Measurements from ENCODE around the gene EPS8L1.
"Not testable (repeated sequence)": the region's sequence is repeated elsewhere in the genome, so short reads cannot be mapped to it uniquely, and the experiment has no call there.

Gene EPS8L1

GRCh38 chr19:55050749-55051532, 24.7 kb upstream of the EPS8L1 start:
- no peak for DNase-seq (ENCODE audit: low read depth)

DNA sequence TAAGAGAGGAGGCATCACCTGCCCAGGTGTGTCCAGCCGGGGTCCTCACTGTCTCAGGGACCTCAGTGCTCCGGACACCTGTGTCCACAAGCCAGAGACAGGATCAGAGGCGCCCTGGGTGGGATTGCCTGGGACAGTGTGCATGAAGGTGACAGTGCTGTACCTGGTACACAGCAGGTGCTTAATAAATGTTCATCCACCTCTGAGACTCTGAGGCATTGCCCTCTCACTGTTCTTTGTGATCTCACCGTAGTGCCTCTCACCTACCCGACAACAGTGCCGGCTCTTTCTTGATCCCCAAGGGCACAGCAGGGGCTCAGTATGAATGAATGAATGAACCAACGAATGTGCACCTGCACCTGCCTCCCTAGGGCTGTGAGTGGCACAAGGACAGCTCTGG, 21.9 kb upstream of the EPS8L1 start:
- DNase-seq (ENCODE audit: low read depth): no peak

GRCh38 chr19:55056827-55057226, 18.8 kb upstream of the EPS8L1 start:
- DNase-seq (ENCODE audit: low read depth): no peak

- no peak for DNase-seq (ENCODE audit: low read depth)
Observed at GRCh38 chr19:55058781-55059610, 16.7 kb upstream of the EPS8L1 start.

GRCh38 chr19:55060287-55060686, 15.4 kb upstream of the EPS8L1 start:
- peak; percentile 9 for DNase-seq (ENCODE audit: low read depth)

DNA sequence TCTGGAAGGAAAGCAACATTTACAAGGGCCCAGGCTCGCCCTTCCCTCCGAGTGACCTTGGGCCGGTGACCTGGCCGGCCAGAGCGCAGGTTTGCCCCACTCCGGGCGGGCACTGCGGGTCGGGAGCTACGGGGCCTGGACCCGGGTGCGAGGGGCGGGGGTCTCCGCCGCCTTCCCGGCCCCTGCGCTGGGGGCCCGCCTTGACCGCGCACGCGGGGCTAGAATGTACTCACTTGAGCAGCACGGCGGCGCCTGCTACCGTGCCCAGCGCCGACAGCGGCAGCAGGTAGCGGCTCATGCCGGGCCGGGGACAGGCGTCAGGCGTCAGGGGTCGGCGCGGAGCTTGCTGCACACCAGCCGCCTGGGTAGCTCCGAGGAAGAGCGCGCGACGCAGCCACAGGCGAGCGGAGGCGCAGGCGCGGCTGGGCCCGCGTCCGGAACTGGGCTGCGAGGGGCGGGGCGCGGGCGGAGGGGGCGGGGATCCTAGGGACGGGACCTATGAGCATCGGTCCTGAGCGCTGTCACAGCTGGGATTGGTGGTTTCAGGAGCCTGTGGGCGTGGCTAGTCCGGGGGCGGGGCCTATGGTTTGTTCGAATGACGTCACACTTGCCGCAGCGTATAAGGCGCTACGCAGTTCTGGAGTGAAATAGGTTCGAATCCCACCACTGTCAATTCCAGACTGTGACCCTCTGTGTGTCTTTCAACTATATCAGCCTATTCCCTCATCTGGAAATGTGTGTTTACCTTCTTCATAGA, 12.8 kb upstream of the EPS8L1 start, which contains the start of gene RDH13:
TSS of gene RDH13 (minus strand) at position 414 of the 757 bp plus-strand sequence. CDS start at position 298, 116 bp downstream.
- DNase-seq (ENCODE audit: low read depth): peak; percentile 95

DNA sequence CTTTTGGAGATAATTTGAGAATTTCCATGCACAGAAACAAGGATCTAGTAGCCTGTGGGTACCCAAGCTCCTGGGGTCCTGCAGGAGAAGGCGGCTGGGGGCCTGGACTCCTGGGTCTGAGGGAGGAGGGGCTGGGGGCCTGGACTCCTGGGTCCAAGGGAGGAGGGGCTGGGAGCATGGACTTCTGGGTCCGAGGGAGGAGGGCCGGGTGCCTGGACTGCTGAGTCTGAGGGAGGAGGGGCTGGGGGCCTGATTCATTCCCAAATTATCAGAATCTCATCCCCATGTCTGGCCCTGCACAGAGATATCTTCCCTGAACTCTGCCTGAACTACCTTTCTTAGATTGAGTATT, 12.2 kb upstream of the EPS8L1 start:
- DNase-seq (ENCODE audit: low read depth): no peak

DNA sequence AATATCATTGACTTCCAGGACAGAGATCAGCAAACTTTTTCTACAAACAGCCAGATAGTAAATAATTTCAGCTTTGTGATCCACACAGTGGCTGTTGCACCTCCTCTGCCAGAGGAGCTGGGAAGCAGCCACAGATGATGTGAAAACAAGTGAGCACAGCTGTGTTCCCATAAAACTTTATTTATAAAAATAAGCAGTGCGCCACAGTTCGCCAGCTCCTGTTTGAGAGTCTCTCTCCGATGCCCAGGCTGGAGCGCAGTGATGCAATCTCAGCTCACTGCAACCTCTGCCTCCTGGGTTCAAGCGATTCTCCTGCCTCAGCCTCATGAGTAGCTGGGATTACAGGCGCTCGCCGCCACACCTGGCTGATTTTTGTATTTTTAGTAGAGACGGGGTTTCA, 10.2 kb upstream of the EPS8L1 start:
- DNase-seq (ENCODE audit: low read depth): not testable (repeated sequence)

DNA sequence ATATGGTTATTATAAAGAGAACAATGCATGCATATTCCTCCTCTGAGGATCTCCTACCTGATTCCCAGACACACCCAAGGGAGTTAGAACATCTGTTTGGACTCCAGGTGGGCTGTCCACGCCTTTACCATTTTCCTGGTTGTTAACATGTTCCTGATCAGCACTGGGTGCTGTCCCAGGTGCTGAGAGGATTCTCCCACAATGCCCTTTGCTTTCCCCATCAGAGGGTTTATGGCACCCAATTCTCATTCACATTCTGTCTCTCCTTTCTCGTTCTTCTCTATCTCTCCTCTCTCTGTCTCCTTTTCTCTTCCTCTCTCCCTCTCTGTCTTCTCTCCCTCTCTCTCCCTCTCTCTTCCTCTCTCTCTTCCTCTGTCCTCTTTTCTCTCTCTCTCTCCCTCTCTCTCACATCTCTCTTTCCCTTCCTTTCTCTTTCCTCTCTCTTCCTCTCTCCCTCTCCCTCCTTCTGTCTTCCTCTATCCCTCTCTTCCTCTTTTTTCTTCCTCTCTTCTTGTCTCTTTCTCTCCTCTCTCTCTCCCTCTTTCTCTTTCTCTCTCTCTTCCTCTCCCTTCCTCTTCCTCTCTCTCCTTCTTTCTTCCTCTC, 9.5 kb upstream of the EPS8L1 start:
- DNase-seq (ENCODE audit: low read depth): no peak

GRCh38 chr19:55067869-55068268, 7.8 kb upstream of the EPS8L1 start:
- DNase-seq (ENCODE audit: low read depth): no peak

- peak; percentile 25 for DNase-seq (ENCODE audit: low read depth)
Observed at GRCh38 chr19:55068950-55069864, 6.5 kb upstream of the EPS8L1 start.

GRCh38 chr19:55069865-55070197, 5.8 kb upstream of the EPS8L1 start:
- DNase-seq (ENCODE audit: low read depth): no peak

GRCh38 chr19:55070466-55071128, 5.1 kb upstream of the EPS8L1 start:
- DNase-seq (ENCODE audit: low read depth): no peak

DNA sequence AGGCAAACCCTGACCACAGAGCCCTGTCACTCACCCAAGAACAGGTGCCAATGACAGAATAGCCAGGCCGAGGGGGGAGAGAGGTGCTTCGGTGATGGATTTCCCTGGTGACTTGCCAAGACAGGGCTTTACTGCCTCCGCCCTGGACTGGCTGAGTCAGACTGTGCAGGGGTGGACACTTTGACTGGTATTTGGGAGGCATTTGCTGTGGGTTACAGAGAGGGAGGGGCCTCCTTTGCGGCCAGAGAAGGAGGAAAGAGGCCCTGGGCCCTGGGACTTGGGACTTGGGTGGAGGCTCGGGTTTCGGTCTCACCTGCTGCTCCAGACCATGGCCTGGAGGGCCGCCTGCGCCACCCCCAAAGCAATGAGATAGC, 4.6 kb upstream of the EPS8L1 start:
- peak; percentile 72 for DNase-seq (ENCODE audit: low read depth)

GRCh38 chr19:55071913-55072312, 3.8 kb upstream of the EPS8L1 start:
- DNase-seq (ENCODE audit: low read depth): no peak

- DNase-seq (ENCODE audit: low read depth): no peak
Observed at GRCh38 chr19:55076321-55076720, 652 bp downstream of the EPS8L1 start.

GRCh38 chr19:55077106-55077505, 1.4 kb downstream of the EPS8L1 start:
- no peak for DNase-seq (ENCODE audit: low read depth)

DNA sequence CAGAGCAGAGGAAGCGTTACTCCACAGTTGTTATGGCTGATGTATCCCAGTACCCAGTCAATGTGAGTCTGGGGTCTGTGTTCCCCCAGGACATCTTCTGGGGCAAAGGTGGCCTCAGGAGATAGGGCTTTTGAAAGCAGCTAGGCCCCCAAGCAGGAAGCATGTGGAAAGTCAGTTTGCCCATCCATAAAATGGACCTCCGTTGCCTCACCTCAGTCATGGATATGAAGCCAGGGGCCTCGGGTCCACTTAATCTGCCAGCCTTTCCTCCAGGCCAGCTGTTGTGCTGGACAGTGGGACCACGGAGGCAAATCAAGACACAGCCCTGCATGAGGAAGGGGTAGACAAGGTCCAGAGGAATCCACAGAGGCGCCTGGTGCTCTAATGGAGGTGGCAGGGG, 3.3 kb downstream of the EPS8L1 start:
- no peak for DNase-seq (ENCODE audit: low read depth)

GRCh38 chr19:55079400-55080038, 3.9 kb downstream of the EPS8L1 start:
- no peak for DNase-seq (ENCODE audit: low read depth)
